NCI-H82 (cell line): Measurements from ENCODE around the gene SPAG9.
A peak's percentile ranks its signal among the peaks of the same experiment; 100 is the strongest.

Experiments used
- DNase-seq: peaks from one replicate; lab custom pipeline; 2025; lab: John Stamatoyannopoulos, UW

The SPAG9 gene

DNA sequence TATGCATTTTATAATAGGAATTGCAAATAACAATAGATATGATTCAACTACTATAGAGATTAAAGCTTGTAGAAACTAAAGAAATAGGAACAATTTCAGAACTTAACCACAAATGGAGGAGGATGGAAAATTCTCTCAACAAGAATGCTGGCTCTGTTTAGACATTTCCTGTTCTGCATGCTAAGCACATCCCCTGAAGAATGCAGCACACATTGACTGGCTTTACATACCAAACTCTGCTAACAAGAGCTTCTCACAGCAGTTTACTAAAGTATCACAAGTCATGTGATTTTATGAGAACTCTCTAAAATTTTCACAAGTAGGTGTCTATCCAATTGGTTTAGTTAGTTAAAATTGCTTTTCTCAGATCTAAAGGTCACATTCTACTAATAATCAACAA, 85.2 kb downstream of the SPAG9 start:
- no peak for DNase-seq

GRCh38 chr17:51034800-51035199, 85.9 kb downstream of the SPAG9 start:
- no peak for DNase-seq

- DNase-seq, result no peak
These were observed 87.8 kb downstream of the SPAG9 start for GRCh38 chr17:51032850-51033249.

DNA sequence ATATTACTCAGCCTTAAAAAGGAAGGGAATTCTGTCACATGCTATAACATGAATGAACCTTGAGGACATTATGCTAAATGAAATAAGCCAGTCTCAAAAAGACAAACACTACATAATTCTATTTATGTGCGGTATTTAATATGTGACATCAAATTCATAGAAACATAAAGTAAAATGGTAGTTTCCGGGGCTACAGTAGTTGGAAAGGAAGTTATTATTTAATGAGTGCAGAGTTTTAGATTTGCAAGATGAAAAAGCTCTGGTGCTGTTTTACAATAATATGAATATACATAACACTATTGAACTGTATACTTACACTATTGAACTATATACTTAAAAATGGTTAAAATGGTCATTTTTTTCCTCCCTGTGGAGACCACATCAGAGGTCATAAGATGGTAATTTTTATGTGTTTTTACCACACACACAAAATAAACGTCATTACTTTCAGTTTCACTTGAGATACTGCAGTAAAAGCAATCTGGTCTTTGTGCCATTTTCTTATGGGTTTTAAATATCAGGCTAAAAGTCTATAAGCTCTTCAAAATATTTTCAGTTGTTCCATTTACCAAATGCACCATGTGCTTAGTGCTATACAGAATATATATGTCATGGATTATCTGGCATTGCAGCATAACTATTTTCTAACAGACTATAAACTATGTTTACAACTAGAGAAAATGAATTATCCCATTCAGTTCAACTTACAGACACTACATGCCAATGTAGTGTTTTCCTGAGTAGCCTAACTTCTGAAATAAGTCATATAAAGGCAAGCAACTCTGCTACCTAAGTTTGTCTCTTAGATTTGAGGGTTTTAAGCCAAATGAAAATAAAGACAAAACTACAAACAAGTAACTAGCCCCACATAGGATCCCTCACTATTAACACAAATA, 90.9 kb downstream of the SPAG9 start:
- DNase-seq, result no peak

- no peak for DNase-seq
These were observed 91.5 kb downstream of the SPAG9 start for GRCh38 chr17:51029142-51029541.

DNA sequence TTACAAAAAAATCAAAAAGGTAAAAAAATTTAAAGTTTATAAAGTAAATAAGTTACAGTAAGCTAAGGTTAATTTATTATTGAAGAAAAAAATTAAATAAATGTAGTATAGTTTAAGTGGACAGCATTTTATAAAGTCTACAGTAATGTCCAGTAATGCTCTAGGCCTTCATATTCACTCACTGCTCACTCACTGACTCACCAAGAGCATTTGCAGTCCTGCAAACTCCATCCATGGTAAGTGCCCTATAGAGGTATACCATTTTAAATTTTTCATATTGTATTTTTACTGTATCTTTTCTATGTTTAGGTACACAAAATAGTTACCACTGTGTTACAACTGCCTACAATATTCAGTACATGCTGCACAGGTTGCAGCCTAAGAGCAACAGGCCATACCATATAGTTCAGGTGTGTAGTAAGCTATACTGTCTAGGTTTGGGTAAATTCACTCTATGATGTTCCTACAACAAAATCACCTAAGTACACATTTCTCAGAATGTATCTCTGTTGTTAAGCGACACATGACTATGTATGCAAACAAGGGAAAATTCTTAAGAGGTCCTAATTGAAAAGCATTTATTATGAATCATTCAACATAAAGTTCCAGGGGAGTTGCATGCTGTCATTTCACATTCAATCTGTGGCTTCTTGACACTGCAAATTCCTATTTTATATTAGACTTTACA, 92.3 kb downstream of the SPAG9 start:
- DNase-seq, result no peak

- no peak for DNase-seq
These were observed 102.1 kb downstream of the SPAG9 start for GRCh38 chr17:51018541-51018940.

- no peak for DNase-seq
These were observed 103.4 kb downstream of the SPAG9 start for GRCh38 chr17:51017270-51017669.

GRCh38 chr17:51016099-51016498, 104.6 kb downstream of the SPAG9 start:
- no peak for DNase-seq

GRCh38 chr17:51015145-51015558, 105.5 kb downstream of the SPAG9 start:
- DNase-seq, result no peak

DNA sequence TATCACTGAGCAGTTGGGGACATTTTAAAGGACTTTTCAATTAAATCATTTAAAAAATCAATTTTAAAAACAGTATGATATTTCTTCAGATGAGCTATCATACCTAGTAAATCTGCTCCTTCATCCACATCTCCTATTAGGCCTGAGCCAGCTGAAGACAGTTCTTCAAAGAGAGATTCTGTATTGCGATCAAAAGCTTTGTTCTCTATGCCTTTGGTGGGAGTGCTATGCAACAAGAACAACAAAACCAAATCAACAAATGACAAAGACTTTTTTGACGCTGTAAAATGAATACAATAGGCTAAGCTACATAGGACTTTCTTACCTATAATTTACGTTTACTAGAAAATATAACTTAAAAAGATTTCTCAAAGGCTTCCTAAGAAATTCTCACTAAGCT, 106.5 kb downstream of the SPAG9 start:
- no peak for DNase-seq

GRCh38 chr17:51013322-51013721, 107.3 kb downstream of the SPAG9 start:
- DNase-seq, result no peak

DNA sequence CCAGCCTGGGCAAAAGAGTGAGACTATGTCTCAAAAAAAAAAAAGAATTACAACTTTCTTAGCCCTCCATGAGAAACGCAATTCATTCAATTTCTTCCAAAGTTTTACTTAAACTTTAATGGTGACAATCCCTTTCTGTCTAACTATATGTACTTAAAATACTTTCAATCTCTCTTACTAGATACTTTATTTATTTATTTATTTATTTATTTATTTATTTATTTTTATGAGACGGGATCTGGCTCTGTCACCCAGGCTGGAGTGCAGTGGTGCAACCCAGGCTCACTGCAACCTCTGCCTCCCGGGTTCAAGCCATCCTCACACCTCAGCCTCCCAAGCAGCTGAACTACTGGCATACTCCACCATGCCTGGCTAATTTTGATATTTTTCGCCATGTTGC, 108.1 kb downstream of the SPAG9 start:
- no peak for DNase-seq

GRCh38 chr17:51010173-51010675, 110.4 kb downstream of the SPAG9 start:
- DNase-seq, result no peak

GRCh38 chr17:51006601-51007000, 114.1 kb downstream of the SPAG9 start:
- DNase-seq, result no peak

DNA sequence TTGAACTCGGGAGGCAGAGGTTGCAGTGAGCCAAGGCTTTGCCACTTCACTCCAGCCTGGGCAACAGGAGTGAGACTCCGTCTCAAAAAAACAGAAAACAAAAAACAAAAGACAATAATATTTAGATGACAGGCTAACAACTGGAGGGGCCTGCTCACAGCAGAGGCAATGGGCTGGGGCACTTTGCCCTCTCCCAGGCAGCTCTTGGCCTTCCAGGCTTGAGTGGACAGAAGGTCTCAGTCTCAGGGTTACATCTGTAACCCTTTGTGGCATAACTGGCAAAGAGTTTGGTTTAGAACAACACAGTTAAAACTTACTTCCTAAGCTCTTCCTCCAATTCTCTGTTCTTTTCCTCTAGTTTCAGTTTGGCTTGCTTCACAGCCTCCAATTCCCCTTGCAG, 114.9 kb downstream of the SPAG9 start:
- DNase-seq, result no peak

- no peak for DNase-seq
These were observed 116.4 kb downstream of the SPAG9 start for GRCh38 chr17:51004249-51004648.

GRCh38 chr17:51000835-51001638, 119.6 kb downstream of the SPAG9 start:
- peak; percentile 80 for DNase-seq

- DNase-seq, result no peak
These were observed 125.0 kb downstream of the SPAG9 start for GRCh38 chr17:50995668-50996067.

DNA sequence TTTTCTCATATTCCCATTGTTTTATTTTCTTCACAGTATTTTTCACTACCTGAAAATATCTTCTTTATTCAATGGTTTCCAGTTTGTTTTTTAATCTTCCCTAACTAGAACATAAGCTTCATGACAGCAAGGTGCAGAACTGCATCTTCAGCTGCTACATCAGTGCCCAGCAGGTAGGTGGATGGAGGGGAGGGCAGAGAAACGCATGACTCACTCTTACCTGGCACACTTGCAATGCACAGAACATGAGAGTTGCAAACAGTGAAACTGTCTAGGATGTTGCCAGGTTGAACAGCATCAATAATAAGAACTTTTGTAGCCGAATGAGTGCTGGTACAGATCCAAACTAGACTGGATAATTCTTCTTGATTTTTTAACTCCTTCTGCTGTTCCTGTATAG, 127.1 kb downstream of the SPAG9 start:
- no peak for DNase-seq

- DNase-seq, result no peak
These were observed 131.5 kb downstream of the SPAG9 start for GRCh38 chr17:50989149-50989548.

GRCh38 chr17:50988427-50988826, 132.2 kb downstream of the SPAG9 start:
- DNase-seq, result no peak
